Spleen (tissue), 7 donors: ENCODE measurements around the gene CLCNKB.

Experiments used
- CTCF ChIP-seq, 11 experiments: fragments of 200-600 bp in 7 of 11; fragments of 450-650 bp in 4 of 11; sonication (generic) in 4 of 11; IDR thresholded peaks in 8 of 11; conservative IDR thresholded peaks in 3 of 11; 1 replicate in 7 of 11; 2 replicates in 4 of 11; pipeline versions ENCODE4 v1.4.0 to v1.8.0; 2016 to 2021; ENCODE audit warnings: antibody characterized with exemption in 11 of 11, inconsistent platforms in 4 of 11, mild to moderate bottlenecking in 1 of 11
- POLR2AphosphoS5 ChIP-seq, 3 donors: sonication (generic); formaldehyde crosslinking; IDR thresholded peaks; one replicate each; pipeline ENCODE4 v1.5.1; 2017; ENCODE audit warnings: antibody characterized with exemption in 3 of 3
- donor health status: DM: no; HTN: no; CAD: no; lungs with moderate emphysema.
- donor health status: DM: no; HTN: no; CAD: no.
- donor health status: DM: no; HTN: no; CAD: no.

- TF ChIP-seq CTCF (IDR thresholded peaks at IDR 0.05 in 8 of 11, conservative IDR thresholded peaks at IDR 0.05 in 3 of 11) (no peak), POLR2AphosphoS5 (IDR thresholded peaks at IDR 0.05) (no peak)
Observed at GRCh38 chr1:16063921-16064320, 20.3 kb downstream of the CLCNKB start.
